ENCODE results near the gene XYLT1. TPM values are rescaled to one million over a fixed set of nuclear protein-coding genes. Genes with fewer than 3 reads are reported as not detected.

Gene XYLT1
- total and polyA plus RNA-seq, 7 donors: 0.67 to 2.5 (median 1.7) TPM

DNA sequence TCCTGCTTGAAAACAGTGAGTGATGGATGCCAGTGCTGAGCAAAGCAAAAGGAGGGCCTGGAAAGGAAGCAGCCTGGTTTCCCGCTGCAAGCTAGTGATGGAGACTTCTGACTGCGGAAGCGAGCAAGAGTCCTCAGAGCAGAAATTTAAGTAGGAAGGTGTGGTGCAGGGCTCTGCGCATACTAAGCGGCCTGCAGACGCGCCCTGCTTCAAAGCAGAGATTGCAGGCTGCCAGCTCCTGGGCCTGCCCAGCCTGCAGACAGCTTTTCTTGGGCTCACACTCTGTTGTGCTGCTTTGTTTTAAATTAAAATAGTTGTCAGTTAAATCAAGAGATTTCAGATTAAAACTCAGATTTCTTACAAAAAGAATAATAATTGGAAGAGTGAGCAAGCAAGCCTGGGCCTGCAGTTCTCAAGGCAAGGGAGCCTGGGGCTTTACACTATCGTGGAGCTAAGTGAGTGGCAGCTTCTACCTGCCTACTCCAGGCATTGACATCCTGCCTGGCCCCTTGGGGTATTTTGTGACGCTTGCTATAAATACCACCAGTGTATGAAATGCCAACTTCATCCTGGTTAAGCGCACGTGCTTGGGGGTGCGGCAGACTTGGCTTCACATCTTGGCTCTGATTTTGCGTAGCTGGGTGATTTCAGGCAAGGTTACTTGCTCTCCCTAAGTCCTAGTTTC, 237.3 kb downstream of the XYLT1 start:
- H3K36me3 ChIP-seq (ENCODE audit: insufficient read depth in 1 of 2, low read depth in 1 of 2): no peaks in the 10 kb centered on the region
- ATAC-seq (no peak), DNase-seq (no peak)
- intact Hi-C loops (cut with DNase I): no loop called here
- 66 to 67% (median 67%) methylated on average over 13 of the region's 13 CpGs for WGBS, 3 donors
- no peak overlapping the region for H3K4me3 ChIP-seq
- TF ChIP-seq, protein P1, sequence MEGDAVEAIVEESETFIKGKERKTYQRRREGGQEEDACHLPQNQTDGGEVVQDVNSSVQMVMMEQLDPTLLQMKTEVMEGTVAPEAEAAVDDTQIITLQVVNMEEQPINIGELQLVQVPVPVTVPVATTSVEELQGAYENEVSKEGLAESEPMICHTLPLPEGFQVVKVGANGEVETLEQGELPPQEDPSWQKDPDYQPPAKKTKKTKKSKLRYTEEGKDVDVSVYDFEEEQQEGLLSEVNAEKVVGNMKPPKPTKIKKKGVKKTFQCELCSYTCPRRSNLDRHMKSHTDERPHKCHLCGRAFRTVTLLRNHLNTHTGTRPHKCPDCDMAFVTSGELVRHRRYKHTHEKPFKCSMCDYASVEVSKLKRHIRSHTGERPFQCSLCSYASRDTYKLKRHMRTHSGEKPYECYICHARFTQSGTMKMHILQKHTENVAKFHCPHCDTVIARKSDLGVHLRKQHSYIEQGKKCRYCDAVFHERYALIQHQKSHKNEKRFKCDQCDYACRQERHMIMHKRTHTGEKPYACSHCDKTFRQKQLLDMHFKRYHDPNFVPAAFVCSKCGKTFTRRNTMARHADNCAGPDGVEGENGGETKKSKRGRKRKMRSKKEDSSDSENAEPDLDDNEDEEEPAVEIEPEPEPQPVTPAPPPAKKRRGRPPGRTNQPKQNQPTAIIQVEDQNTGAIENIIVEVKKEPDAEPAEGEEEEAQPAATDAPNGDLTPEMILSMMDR (IDR thresholded peaks at IDR 0.05): no peak
- no peak overlapping the region for H3K27ac ChIP-seq
- H3K9me3 ChIP-seq: no peaks in the 10 kb centered on the region
- H3K27me3 ChIP-seq (ENCODE audit: insufficient read depth in 3 of 3, low read length in 2 of 3): no peaks in the 10 kb centered on the region
- no peaks in the 10 kb centered on the region for H3K4me1 ChIP-seq

DNA sequence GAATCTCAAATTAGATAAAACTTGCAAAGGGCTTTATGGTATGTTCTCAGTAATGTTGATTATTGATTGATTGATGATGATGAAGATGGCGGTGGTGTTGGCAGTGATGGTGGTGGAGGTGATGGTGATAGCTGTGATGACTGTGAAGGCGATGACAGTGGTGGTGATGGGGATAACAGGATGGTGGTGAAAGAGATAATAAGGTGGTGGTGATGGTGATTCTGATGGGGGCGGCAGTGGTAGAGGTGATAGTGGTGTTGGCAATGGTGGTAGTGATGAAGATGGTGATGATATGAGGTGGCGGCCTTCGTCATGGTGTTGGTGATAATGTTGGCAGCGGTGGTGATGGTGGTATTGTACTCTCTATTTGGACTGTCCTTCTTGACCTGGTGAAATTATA, 238.3 kb downstream of the XYLT1 start:
- 96 to 99% (median 99%) methylated on average over 6 of the region's 6 CpGs for WGBS, 3 donors
- no peaks in the 10 kb centered on the region for H3K9me3 ChIP-seq
- H3K4me3 ChIP-seq: no peak overlapping the region
- DNase-seq (no peak), ATAC-seq (no peak)
- no peaks in the 10 kb centered on the region for H3K36me3 ChIP-seq (ENCODE audit: insufficient read depth in 1 of 2, low read depth in 1 of 2)
- no peaks in the 10 kb centered on the region for H3K4me1 ChIP-seq
- no peak overlapping the region for H3K27ac ChIP-seq
- H3K27me3 ChIP-seq (ENCODE audit: insufficient read depth in 3 of 3, low read length in 2 of 3): no peaks in the 10 kb centered on the region
- intact Hi-C loops (cut with DNase I): no loop called here
- TF ChIP-seq, protein P1 (IDR thresholded peaks at IDR 0.05): no peak

DNA sequence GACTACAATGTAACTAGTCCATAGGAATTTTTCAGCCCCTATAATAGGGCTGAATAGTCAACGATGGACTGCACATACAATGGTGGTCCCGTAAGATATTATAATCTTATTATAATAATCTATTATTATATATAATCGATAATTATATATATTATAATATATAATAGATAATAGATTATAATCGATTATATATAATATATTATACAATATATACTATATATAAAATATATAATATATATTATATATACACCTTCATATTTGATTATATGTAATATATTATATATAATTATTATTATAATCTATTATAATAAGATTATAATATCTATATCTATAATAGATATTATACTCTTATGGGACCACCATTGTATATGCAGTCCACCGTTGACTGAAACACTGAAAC, 238.8 kb downstream of the XYLT1 start:
- TF ChIP-seq, protein P1 (IDR thresholded peaks at IDR 0.05): no peak
- no peak for ATAC-seq
- Histone ChIP-seq H3K27ac (no peak overlapping the region), H3K36me3 (ENCODE audit: insufficient read depth in 1 of 2, low read depth in 1 of 2) (no peaks in the 10 kb centered on the region), H3K4me3 (no peak overlapping the region), H3K4me1 (no peaks in the 10 kb centered on the region), H3K9me3 (no peaks in the 10 kb centered on the region), H3K27me3 (ENCODE audit: insufficient read depth in 3 of 3, low read length in 2 of 3) (no peaks in the 10 kb centered on the region)
- intact Hi-C loops (cut with DNase I): no loop called here
- 97 to 98% (median 98%) methylated on average over 5 of the region's 5 CpGs for WGBS, 3 donors
- DNase-seq: no peak

DNA sequence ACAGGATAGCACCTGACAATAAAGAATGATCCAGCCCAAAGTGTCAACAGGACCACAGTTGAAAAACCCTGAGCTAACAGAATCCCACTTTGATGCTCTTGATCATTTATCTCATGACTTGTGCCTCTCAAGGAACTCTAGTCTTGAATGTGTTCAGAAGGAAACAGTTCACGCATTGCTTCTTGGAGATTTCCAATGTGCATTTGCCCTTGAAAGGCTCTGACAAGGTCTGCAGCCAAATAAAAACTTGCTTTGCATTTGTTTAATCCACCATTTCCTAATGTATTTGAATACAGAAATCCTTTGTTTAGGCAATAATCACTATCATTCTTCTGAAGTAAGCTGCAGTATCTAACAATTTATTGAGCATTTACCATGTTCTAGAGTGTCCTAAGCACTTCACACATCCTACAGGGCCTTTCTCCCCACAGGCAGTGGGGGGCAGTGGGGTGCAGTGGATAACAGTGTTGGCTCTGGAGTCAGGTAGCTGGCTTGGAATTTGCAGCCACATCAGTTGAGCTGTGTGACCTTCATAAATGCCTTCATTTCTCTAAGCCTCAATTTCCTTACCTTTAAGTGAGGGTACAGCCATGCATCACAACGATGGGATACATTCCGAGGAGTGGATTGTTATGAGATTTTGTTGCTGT, 239.7 kb downstream of the XYLT1 start:
- H3K4me3 ChIP-seq: no peak overlapping the region
- no peaks in the 10 kb centered on the region for H3K4me1 ChIP-seq
- TF ChIP-seq, protein P1 (IDR thresholded peaks at IDR 0.05): no peak
- intact Hi-C loops (cut with DNase I): no loop called here
- H3K27ac ChIP-seq: no peak overlapping the region
- ATAC-seq: no peak
- DNase-seq: no peak
- no peaks in the 10 kb centered on the region for H3K36me3 ChIP-seq (ENCODE audit: insufficient read depth in 1 of 2, low read depth in 1 of 2)
- H3K9me3 ChIP-seq: no peaks in the 10 kb centered on the region
- WGBS, 3 donors: 93 to 96% (median 95%) methylated on average over 3 of the region's 3 CpGs
- H3K27me3 ChIP-seq (ENCODE audit: insufficient read depth in 3 of 3, low read length in 2 of 3): no peaks in the 10 kb centered on the region

All from psoas muscle (tissue), 8 donors.